AG04449 (cell line): ENCODE measurements around the gene ZNF844.

Experiments used
- CTCF ChIA-PET: fragments of 350-600 bp; formaldehyde crosslinking; extraction: SDS; loops from one replicate; lab custom pipeline; 2021; ENCODE audit warnings: antibody characterized with exemption; lab: Yijun Ruan, JAX
- POLR2A ChIA-PET: fragments of 400-600, 350-600 bp; formaldehyde crosslinking; extraction: SDS; loops from one replicate; lab custom pipeline; 2020; ENCODE audit warnings: antibody characterized with exemption, inconsistent platforms; lab: Yijun Ruan, JAX
- DNase-seq: peaks from one replicate; pipeline ENCODE4 v3.0.0-alpha.2; 2010; ENCODE audit warnings: low read depth, low spot score
- H3K4me3 ChIP-seq: 2 replicates; pipeline ENCODE4 v1.5.1; 2011; ENCODE audit warnings: low read depth, mild to moderate bottlenecking, control low read depth, low read length
- CTCF ChIP-seq: IDR thresholded peaks from one replicate; pipeline ENCODE4 v1.5.1; 2011; ENCODE audit warnings: mild to moderate bottlenecking, moderate library complexity, low read length, control low read depth, inconsistent platforms; ENCODE audit not compliant: insufficient read depth; ENCODE audit errors: missing control alignments

ZNF844 gene

GRCh38 chr19:12064590-12065538, at the start of gene ZNF844:
Gene ZNF844, plus strand, starts transcription at chr19:12064731. Its CDS starts 143 bp downstream, at chr19:12064874.
- no peak for DNase-seq
- POLR2A ChIA-PET: interaction anchor here (0.5 to 1.1 kb wide), 2 partner anchors 12 to 141 kb away, joined by 4 to 5 read pairs; partner anchors contain the start of gene ZNF878
- CTCF ChIA-PET: interaction anchor here (1.1 to 1.3 kb wide), 2 partner anchors 16 to 77 kb away, joined by 4 to 6 read pairs; no protein-coding TSS in a partner anchor
- TF ChIP-seq CTCF: no peak
- peak within 1 kb of the TSS; percentile 94 for H3K4me3 ChIP-seq

- no peak overlapping the region for H3K4me3 ChIP-seq
- no peak for DNase-seq
- ChIA-PET CTCF (no interaction called here), POLR2A (no interaction called here)
- TF ChIP-seq CTCF: no peak
Observed at GRCh38 chr19:12015015-12015752, 49.3 kb upstream of the ZNF844 start.

- no peak for DNase-seq
- H3K4me3 ChIP-seq: no peak overlapping the region
- ChIA-PET POLR2A (no interaction called here), CTCF (no interaction called here)
- TF ChIP-seq CTCF: no peak
Observed at GRCh38 chr19:12015753-12016116, 48.8 kb upstream of the ZNF844 start.

- no peak for DNase-seq
- POLR2A ChIA-PET: interaction anchor here (0.6 to 1.6 kb wide), 3 partner anchors 18 to 110 kb away, joined by 3 to 9 read pairs (median 5); partner anchors contain the start of gene ZNF878
- CTCF ChIA-PET: interaction anchor here (1.6 to 5.9 kb wide), 4 partner anchors 26 to 111 kb away, joined by 8 to 33 read pairs (median 11); partner anchors contain the start of gene ZNF20
- peak overlapping the region; percentile 96 for H3K4me3 ChIP-seq
- no peak for TF ChIP-seq CTCF
Observed at GRCh38 chr19:12034198-12034597, 30.3 kb upstream of the ZNF844 start.

- peak overlapping the region; percentile 96 for H3K4me3 ChIP-seq
- ChIA-PET POLR2A (interaction anchor here (0.6 to 1.6 kb wide), 5 partner anchors 18 to 395 kb away, joined by 3 to 9 read pairs (median 4); partner anchors contain the start of gene ZNF878), CTCF (interaction anchor here (0.8 to 5.9 kb wide), 5 partner anchors 25 to 111 kb away, joined by 3 to 33 read pairs (median 10); partner anchors contain the start of gene ZNF20)
- no peak for TF ChIP-seq CTCF
- DNase-seq: no peak
Observed at GRCh38 chr19:12034620-12035019, 29.9 kb upstream of the ZNF844 start.
